Skeletal muscle tissue (tissue), 5 donors: ENCODE data around the gene ZFHX3. TPM values are rescaled to one million over a fixed set of nuclear protein-coding genes. Genes with fewer than 3 reads are reported as not detected.

Experiments used
- H3K27ac ChIP-seq: one replicate; pipeline ENCODE4 v1.7.0; 2013; ENCODE audit warnings: mild to moderate bottlenecking, low read depth, low read length, inconsistent platforms
- H3K27me3 ChIP-seq, 3 donors: one replicate each; pipeline ENCODE4 v1.7.0; 2013; ENCODE audit warnings: low read length in 3 of 3; ENCODE audit not compliant: control insufficient read depth in 3 of 3, insufficient read depth in 3 of 3
- H3K36me3 ChIP-seq, 3 donors: one replicate each; pipeline ENCODE4 v1.7.0; 2013; ENCODE audit warnings: low read length in 3 of 3; ENCODE audit not compliant: control insufficient read depth in 3 of 3, insufficient read depth in 3 of 3
- H3K4me1 ChIP-seq, 3 donors: one replicate each; pipeline ENCODE4 v1.7.0; 2013; ENCODE audit warnings: low read length in 3 of 3, mild to moderate bottlenecking in 3 of 3; ENCODE audit not compliant: control insufficient read depth in 3 of 3, insufficient read depth in 3 of 3
- H3K4me3 ChIP-seq, 3 donors: one replicate each; pipeline ENCODE4 v1.7.0; 2013; ENCODE audit warnings: low read length in 3 of 3
- H3K9ac ChIP-seq, 3 donors: one replicate each; pipeline ENCODE4 v1.7.0; 2013; ENCODE audit warnings: low read length in 3 of 3, mild to moderate bottlenecking in 3 of 3, moderate library complexity in 2 of 3, low read depth in 1 of 3
- H3K9me3 ChIP-seq, 3 donors: one replicate each; pipeline ENCODE4 v1.7.0; 2013; ENCODE audit warnings: low read length in 3 of 3; ENCODE audit not compliant: control insufficient read depth in 3 of 3
- small RNA-seq: library from RNA; depleted of rRNA; stranded (forward); fragments of <200 nt; gene quantifications from one replicate; pipeline ENCODE3, GENCODE V24; 2014
- total RNA-seq: library from RNA; depleted of rRNA; stranded (reverse); fragments of >200 nt; gene quantifications from one replicate; pipeline ENCODE4 v1.2.3, GENCODE V29; 2014
- donor health status: Osteomylitis.

ZFHX3 gene
- total RNA-seq, 1 donor from 2014 or later: 8.9 TPM

DNA sequence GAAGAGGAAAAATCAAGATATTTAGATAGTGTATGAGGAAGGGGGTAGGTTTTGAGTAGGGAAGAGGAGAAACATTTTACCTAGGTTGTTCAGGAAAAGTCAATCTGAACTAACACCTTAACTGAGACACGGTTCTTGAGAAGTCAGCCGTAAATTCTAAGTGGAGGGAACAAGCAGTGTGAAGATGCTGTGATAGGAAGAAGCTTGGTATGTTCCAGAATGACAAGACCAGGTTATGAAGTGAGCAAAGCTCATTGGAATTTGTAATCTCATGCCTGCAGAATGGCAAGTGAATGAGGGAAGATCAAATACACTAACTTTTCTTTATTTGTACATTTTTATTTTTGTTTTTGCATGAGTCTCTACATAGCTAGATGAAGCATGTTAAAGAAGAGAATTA, 307.6 kb downstream of the ZFHX3 start:
- Histone ChIP-seq H3K9me3 (no peaks in the 10 kb centered on the region), H3K4me3 (no peak overlapping the region), H3K4me1 (no peaks in the 10 kb centered on the region), H3K36me3 (no peaks in the 10 kb centered on the region), H3K9ac (no peak overlapping the region), H3K27me3 (no peaks in the 10 kb centered on the region), H3K27ac (no peak overlapping the region)

GRCh38 chr16:72739577-72739976, 308.4 kb downstream of the ZFHX3 start:
- Histone ChIP-seq H3K9ac (no peak overlapping the region), H3K9me3 (no peaks in the 10 kb centered on the region), H3K4me1 (no peaks in the 10 kb centered on the region), H3K36me3 (no peaks in the 10 kb centered on the region), H3K27me3 (no peaks in the 10 kb centered on the region), H3K4me3 (no peak overlapping the region), H3K27ac (no peak overlapping the region)

DNA sequence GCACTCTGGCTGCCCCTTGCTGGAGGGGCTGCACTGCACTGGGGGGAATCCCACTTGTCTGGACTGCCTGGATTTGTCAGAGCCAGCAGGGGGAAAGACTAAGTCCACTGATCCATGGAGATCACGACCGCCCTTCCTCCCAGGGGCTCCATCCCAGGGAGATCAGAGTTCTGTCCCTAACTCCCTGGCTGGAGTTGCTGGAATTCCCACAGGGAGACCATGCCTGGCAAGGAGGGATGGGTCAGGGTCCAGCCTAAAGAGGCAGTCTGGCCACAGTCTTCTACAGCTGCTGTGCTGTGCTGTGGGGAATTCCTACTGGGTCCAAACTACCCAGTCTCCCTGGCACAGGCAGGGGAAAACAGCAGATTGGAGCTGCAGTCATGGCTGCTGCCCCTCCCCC, 311.9 kb downstream of the ZFHX3 start:
- no peaks in the 10 kb centered on the region for H3K36me3 ChIP-seq
- H3K4me3 ChIP-seq: no peak overlapping the region
- H3K9ac ChIP-seq: no peak overlapping the region
- no peaks in the 10 kb centered on the region for H3K27me3 ChIP-seq
- H3K27ac ChIP-seq: no peak overlapping the region
- no peaks in the 10 kb centered on the region for H3K4me1 ChIP-seq
- H3K9me3 ChIP-seq: no peaks in the 10 kb centered on the region

Small RNA genes within 50 kb of the gene (small RNA-seq; reads per million reads assigned to genes)
- gene AC002044.1 (not detected), gene RNU7-71P (not detected)
